NCI-H1436 treated with DMSO at 0.1 percent for 48 hours (cell line): Measurements from ENCODE around the gene RASA3.
"Not testable (repeated sequence)": the region's sequence is repeated elsewhere in the genome, so short reads cannot be mapped to it uniquely, and the experiment has no call there.

ENCODE experiments used
- DNase-seq: peaks from one replicate; lab custom pipeline; 2025; lab: John Stamatoyannopoulos, UW

Gene RASA3, protein sequence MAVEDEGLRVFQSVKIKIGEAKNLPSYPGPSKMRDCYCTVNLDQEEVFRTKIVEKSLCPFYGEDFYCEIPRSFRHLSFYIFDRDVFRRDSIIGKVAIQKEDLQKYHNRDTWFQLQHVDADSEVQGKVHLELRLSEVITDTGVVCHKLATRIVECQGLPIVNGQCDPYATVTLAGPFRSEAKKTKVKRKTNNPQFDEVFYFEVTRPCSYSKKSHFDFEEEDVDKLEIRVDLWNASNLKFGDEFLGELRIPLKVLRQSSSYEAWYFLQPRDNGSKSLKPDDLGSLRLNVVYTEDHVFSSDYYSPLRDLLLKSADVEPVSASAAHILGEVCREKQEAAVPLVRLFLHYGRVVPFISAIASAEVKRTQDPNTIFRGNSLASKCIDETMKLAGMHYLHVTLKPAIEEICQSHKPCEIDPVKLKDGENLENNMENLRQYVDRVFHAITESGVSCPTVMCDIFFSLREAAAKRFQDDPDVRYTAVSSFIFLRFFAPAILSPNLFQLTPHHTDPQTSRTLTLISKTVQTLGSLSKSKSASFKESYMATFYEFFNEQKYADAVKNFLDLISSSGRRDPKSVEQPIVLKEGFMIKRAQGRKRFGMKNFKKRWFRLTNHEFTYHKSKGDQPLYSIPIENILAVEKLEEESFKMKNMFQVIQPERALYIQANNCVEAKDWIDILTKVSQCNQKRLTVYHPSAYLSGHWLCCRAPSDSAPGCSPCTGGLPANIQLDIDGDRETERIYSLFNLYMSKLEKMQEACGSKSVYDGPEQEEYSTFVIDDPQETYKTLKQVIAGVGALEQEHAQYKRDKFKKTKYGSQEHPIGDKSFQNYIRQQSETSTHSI

DNA sequence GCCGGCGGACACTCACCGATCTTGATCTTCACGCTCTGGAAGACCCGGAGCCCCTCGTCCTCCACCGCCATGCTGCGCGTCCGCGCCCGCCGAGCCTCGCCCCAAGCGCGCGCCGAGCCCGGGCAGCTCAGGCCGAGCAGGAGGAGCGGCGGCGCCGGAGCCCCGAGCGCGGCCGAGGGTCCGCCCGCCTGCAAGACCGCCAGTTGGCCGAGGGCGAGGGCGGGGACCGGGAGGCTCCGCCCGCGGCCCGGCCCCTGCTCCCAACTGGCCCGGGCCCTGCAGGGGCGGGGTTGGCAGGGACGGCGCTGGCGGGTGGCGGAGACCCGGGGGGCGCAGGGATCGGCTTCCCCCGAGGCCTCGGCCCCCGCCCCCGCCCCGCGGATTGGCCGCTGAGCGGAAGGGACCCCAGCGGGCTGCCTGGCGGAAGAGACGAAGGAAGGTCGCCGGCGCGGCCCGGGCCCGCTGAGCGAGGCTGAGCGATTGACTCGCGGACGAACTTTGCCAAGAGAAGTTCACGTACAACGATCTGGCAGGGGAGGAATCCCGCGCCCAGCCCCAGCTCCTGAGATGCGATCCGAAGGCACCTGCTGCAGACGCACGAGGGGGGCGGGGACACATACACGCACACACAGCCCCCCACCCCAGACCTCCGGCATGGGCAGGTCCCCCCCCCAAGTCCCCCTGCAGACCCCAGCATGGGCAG lies at the start of gene RASA3:
Gene RASA3 (minus strand): TSS at position 205 of the 703 bp plus-strand sequence. CDS start 134 bp downstream, at position 71.
- no peak for DNase-seq

DNA sequence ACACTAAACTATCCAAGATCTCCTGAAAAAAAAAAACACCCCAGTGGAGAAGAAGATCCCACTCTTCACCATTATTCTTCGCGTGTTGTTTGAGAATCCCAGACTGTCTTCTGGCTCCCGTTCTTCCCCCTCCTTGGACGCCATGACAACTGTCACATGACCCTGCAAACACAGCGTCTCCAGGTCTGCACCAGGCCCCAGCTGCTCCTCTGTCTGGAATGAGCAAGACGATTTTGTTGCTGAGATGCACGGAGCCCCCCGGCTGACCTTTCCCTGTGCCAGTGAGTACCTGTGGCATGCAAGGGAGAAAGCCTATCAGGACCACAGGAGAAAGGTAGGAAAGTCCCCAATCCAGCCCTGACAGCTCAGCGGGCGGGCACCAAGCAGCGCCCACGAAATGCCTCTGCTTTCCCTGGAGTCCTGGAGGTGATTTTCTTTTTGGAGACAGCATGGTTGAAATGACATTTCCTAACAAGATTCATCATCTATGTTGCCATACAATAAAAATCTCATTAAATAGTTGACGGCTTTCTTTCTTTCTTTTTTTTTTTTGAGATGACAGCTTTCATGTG lies 46.8 kb upstream of the RASA3 start, which contains the start of gene CFAP97D2:
Gene CFAP97D2 (plus strand): TSS at position 171 of the 572 bp plus-strand sequence. CDS start 74 bp downstream, at position 245.
- DNase-seq, result no peak

DNA sequence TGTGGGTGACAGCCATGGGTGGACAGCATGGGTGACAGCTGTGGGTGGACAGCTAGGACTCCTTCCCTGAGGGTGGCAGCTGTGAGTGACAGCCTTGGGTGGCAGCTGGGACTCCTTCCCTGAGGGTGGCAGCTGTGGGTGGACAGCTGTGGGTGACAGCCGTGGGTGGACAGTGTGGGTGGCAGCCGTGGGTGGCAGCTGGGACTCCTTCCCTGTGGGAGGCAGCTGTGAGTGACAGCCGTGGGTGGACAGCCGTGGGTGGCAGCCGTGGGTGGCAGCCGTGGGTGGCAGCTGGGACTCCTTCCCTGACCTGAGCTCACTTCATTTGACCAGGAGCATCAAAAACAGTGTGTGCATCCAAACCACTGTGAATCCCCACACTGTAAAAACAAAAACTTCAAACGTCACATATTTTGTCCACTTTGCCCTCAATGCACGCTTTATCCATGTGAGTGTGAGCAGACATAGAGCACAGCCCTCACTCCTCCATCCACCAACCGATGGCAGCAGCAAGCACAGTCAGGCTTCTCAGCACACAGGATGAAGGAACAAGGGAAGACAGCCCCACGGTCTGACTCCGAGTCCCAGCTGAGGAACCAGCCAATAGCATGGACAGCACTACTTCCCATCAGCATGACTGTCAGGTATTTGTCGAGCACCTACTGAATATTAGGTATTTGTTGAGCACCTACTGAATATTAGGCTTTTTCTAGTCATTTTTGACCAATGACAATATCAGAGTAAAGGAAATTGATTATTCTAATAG lies 45.0 kb upstream of the RASA3 start:
- DNase-seq, result no peak

DNA sequence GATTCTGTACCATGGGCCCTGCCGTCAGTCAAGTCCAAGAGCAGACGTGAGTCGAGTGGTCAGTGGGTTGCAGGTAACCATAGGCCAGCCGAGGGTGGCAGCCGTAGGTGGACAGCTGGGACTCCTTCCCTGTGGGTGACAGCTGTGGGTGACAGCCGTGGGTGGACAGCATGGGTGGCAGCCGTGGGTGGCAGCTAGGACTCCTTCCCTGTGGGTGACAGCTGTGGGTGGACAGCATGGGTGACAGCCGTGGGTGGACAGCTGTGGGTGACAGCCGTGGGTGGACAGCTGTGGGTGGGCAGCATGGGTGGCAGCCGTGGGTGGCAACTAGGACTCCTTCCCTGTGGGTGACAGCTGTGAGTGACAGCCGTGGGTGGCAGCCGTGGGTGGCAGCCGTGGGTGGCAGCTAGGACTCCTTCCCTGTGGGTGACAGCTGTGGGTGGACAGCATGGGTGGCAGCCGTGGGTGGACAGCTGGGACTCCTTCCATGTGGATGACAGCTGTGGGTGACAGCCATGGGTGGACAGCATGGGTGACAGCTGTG lies 44.0 kb upstream of the RASA3 start:
- DNase-seq, result not testable (repeated sequence)

DNA sequence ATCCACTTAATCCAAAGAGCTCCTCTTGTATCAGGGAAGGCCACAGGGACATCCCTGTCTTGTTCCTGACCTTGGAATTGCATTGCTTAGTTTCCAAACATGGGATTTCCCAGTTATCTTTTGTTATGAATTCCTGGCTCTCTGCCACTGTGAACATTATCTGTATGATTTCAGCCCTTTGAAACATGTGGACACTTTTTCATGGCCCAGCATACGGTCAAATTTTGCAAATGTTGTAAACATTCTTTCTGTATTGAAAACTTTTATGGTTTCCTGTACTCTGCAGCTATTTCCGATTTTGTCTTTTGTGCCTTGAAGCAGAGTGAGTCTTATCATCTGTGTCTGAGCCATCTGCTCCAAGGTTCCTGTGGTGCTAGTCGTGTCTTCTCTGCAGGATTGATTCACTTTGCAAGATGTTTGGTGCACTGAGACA lies 42.1 kb upstream of the RASA3 start:
- no peak for DNase-seq

DNA sequence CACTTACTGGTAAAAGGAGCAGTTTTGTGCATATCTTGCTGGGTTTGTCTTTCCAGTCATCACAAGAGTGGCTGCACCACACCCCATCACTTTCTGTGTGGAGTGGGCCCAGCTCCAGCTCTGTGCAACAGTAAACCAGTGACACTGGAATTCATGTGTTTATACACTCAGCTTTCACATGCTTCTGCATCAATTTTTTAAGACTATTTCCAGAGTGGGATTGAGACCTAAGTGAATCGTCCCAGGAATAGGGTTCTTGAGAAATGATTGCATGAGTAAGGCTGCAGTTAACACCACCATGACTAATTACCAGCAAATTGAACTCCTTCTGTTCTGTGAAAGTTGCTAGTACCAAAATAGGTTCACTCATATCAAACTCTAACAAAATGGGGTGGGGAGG lies 41.3 kb upstream of the RASA3 start:
- no peak for DNase-seq

DNA sequence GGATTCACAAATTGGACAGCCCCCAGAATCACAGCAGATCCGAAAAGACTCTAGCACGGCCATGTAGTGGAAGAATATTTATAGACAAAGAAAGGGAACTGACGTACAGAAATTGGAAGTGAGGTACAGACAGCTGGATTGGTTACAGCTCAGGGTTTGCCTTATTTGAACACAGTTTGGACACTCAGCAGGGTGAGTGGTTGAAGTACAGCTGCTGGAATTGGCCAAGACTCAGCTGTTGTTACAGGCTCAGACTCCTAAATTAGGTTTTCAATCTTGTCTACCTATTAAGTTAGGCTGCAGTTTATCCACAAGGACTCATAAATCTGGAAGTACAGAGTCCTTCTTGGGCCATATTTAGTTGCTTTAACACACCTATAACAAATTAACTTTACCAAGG lies 40.8 kb upstream of the RASA3 start:
- DNase-seq, result no peak

DNA sequence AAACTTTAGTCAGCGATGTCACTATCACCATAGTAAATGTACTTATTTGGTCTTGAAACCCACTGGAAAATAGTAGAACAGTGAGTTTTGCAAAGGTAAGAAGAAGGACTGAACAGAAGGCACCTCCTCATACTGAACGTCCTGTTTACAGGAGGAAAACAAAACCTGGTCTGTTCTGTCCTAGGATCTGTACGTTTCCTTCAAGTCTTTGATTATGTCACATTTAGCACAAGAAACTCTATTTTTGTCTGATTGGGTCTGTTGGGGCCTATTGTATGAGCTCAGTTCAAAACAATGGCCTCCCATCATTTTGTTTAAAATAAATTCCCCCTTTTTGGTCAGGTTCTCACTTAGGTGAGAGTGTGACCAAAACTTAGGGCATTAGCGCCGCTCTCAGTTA lies 35.5 kb upstream of the RASA3 start:
- DNase-seq, result no peak

DNA sequence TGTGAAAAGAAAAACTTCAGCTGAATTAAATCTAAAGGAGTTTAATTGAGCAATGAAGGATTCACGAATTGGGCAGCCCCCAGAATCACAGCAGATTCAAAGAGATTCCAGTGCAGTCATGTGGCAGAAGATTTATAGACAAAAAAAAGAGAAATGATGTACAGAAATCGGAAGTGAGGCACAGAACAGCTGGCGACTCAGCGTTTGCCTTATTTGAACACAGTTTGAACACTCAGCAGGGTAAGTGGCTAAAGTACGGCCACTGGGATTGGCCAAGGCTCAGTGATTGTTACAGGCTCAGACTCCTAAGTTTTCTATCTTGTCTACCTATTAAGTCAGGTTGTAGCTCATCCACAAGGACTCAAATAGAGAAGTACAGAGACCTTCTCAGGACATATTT lies 35.0 kb upstream of the RASA3 start:
- DNase-seq, result no peak

DNA sequence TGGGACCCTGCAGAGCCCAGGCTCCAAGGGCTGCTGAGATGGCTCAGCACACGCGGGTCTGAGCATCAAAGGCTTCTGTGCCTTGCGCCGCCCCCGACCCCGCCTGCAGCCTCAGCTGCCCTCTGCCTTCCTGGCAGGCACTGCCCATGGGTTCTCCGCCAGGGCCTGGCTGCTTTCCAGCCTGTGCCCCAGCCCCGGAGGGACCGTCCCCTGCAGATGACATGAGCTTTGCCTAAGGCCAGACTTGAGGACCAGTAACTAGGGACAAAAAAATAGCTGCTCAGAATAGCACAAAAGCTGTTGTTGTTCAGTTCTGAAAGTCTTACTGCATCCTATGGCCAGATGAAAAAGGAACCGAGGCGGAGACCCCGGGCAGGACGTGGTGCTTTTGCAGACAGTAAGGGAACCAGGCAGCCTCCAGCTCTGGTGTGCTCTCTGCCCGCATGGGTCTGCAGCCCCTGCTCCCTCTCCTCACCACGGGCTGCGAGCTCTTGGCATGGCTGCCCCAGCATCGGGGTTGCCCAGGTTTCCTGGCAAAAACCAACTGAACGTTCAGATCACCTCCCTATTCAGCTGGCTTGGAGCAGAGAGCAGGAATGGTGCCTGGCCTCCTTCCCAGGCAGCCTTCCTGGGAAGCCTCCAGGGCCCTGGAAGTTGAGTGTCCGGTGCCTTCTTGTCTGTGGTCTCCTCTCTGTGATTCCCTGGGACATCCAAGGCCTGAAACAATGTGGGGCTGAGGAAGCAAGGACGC lies 34.1 kb upstream of the RASA3 start:
- no peak for DNase-seq

DNA sequence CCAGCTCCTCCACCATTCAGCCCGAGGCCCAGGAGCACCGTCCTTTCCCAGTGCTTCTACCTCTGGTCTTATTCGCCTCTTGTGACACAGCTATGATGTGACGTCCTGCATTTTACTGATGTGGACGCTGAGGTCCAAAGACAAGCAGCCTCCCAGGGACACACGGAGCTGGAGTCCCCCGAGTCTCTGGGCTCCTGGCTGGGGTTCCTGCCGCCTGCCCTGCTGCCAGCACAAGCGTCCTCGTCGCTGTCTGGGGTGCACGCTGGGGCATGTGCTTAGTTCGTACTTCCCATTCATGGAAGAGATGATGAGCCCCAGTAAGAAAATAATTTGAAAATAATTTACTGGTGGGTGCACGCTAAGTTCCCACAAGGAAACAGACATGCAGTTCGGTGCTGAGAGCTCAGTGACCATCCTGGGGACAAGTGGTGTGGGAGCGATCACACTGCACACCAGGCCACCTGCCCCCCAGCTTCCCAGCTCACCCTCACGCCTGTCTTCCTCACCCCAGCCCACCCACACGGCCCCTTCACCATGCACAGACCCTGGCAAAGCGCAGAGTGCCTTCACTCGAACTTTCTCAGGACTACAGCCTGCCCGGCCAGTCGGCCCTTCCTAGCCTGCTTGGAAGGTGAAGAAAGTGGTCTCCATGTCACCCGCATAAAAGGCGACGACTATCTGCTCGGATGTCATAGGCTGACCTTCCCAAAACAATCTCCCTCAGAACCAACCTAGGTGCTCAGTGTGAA lies 32.4 kb upstream of the RASA3 start:
- DNase-seq, result no peak

DNA sequence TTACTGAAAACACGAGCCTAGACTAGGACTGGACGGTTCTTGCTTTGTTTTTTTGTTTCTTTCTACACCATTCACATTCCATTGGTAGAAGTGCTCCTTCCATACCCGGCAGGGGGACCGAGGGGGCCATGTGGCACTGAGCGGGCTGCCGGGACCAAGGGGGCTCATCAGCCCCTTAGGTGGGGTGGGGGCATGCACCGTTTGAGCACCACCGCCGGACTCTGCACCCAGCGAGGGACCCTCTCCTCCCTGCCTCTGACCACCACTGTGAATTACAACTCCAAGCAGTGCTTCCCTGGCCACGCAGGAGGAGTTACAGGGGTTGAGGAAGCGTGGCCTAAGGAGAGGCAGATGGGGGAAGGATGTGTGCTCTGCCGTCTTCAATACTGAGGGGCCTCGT lies 31.6 kb upstream of the RASA3 start:
- DNase-seq, result no peak

DNA sequence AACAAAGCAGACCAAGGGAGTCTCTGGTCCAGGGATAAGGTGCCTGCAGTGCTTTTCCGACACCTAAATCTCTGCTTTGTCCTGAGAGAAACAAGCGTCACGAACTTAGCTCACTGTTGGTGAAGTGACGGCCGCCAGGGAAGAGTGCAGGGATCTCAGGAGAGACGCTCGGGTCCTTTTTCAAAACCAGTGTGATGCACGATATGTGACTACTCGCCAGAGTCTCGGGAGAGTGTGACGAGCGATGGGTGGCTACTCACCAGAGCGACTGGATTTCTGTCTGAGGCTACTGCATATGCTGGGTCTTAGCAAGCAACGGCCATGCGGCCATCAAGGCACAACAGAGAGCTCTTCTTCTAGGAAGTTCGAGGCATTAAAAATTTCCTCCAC lies 30.1 kb upstream of the RASA3 start:
- DNase-seq, result no peak

DNA sequence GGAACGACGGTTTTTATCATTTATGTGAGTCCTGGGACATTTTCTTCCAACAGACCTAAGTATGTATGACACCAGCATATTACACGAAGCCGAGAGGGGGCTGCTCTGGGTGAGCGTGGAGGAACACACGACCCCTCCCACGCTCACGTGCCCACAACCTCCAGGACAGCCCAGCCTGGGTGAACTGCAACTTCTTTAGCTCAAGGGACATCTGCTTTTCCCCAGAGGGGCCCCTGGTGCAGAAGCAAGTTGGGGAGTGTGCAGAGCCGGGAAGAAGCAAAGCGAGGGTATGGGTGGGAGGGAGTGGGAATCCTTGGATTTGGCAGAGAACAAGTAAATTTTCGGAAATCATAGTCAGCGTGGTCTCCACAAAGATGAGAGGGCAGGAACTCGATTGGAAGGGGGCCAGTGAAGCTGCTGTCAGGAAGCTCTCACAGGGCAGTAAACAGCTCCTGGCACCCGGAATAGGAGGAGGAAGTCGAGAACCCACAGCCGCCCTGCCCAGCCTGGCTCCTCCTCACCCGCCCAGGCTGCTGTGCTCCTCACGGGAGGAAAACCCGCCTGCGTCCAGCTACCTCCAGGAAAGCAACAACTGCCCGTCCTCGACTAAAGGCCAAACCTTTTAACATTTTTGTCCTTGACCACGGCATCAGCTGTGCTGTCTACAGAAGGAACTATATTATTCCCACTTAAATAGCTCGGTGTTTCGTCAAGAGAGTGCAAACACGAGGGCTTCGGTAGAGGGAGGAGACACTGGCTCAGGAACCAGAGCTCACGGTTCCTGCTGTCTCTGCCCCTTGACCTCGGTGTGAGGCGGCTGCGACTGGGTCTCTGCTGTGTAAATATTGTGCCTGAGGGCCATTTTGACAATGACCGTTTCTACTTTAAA lies 29.5 kb upstream of the RASA3 start:
- no peak for DNase-seq

DNA sequence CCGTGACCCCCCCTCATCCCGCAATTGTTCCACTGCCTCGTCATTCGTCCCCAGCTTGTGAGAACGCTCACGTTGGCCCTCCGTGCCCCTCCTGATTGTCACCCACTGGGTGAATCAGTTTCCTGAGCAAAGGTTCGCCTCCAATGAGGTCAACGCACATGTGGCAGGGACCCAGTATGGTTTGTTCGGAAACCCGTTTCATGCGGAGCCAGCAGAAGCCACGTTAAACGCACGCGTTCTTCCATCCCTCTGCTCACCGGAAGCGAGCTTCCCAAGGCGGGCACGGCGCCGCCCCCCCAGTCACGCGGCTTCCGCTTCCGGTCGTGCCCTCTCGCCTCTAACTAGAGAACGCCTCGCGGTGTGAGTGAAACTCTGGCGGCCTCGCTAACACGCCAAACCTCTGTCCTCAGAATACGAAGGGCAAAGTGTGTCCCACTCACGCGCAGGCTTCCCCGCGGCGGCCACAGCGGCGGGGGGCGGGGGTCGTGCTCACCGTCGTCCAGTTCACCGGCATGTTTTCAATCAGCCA lies 28.7 kb upstream of the RASA3 start:
- no peak for DNase-seq

DNA sequence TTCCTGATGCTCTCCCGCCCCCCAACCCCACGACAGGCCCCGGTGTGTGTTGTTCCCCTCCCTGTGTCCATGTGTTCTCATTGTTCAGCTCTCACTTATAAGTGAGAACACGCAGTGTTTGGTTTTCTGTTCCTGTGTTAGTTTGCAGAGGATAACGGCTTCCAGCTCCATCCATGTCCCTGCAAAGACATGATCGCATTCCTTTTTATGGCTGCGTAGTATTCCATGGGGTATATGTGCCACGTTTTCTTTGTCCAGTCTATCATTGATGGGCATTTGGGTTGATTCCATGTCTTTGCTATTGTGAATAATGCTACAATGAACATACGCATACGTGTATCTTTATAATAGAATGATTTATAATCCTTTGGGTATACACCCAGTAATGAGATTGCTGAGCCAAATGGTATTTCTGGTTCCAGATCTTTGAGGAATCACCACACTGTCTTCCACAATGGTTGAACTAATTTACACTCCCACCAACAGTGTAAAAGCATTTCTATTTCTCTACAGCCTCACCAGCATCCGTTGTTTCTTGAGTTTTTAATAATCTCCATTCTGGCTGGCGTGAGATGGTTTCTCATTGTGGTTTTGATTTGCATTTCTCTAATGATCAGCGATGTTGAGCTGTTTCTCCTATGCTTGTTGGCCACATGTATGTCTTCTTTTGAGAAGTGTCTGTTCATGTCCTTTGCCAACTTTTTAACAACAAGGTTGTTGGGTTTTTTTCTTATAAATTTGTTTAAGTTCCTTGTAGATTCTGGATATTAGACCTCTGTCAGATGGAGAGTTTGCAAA lies 26.6 kb upstream of the RASA3 start:
- not testable (repeated sequence) for DNase-seq

DNA sequence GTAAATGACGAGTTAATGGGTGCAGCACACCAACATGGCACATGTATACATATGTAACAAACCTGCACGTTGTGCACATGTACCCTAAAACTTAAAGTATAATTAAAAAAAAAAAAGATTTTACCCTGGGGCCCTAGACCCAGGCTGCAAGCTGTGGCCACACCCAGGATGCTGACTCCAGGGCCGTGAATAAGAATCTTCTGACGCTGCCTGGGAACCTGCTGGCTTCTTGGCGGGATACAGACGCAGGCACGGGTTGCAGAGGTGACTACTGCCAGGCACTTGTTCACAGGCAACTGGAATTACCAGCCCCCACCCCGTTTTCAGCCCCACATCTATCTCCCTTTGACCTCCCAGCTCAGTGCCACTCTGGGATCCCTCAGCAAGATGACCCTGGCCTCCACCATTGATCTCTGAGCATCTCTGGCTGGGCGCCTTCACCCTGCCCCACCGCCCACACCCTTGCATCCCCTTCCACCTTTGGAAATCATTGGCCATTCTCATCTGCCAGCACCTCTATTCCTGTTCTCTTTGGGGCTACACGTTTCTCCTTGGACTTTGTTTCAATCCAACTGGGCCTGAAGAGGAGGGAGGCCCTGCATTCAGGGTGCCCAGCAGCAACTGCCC lies 25.6 kb upstream of the RASA3 start:
- no peak for DNase-seq
